Upper lobe of left lung (tissue), 6 donors: ENCODE data around the gene SPESP1. TPM values are rescaled to one million over a fixed set of nuclear protein-coding genes. Genes with fewer than 3 reads are reported as not detected.

Experiments used
- ATAC-seq, 2 donors: fragments of 200-7000 bp; cut with Tn5 transposase; one replicate each; pipeline ENCODE4 v1.9.1; 2022; ENCODE audit warnings: mild to moderate bottlenecking in 2 of 2, moderate library complexity in 2 of 2; ENCODE audit not compliant: low FRiP score in 2 of 2
- DNase-seq, 2 donors: peaks; one replicate each; pipeline ENCODE4 v3.0.0-alpha.2; 2019 to 2020
- H3K27ac ChIP-seq, 4 donors: fragments of 200-600 bp; sonication (generic); one replicate each; pipeline ENCODE4 v1.5.1; 2016 to 2019
- H3K27me3 ChIP-seq, 4 donors: fragments of 200-600 bp; sonication (generic); one replicate each; pipeline ENCODE4 v1.5.1; 2017 to 2019
- H3K36me3 ChIP-seq, 4 donors: fragments of 200-600 bp; sonication (generic); one replicate each; pipeline ENCODE4 v1.5.1; 2016 to 2019
- H3K4me1 ChIP-seq, 4 donors: fragments of 200-600 bp; sonication (generic); one replicate each; pipeline ENCODE4 v1.5.1; 2018 to 2019
- H3K4me3 ChIP-seq, 4 donors: fragments of 200-600 bp; sonication (generic); one replicate each; pipeline ENCODE4 v1.5.1; 2017 to 2019; ENCODE audit warnings: mild to moderate bottlenecking in 2 of 4, moderate library complexity in 1 of 4
- H3K9me3 ChIP-seq, 4 donors: fragments of 200-600 bp; sonication (generic); one replicate each; pipeline ENCODE4 v1.5.1; 2018 to 2019
- EP300 ChIP-seq, 4 donors: sonication (generic); formaldehyde crosslinking; IDR thresholded peaks; one replicate each; pipeline ENCODE4 v1.5.1; 2017; ENCODE audit warnings: antibody characterized with exemption in 4 of 4, control low read depth in 2 of 4
- POLR2A ChIP-seq, 4 donors: fragments of 450-650 bp; IDR thresholded peaks; one replicate each; pipeline ENCODE4 v1.5.1; 2016 to 2017; ENCODE audit warnings: antibody characterized with exemption in 4 of 4, mild to moderate bottlenecking in 2 of 4
- POLR2AphosphoS5 ChIP-seq, 2 donors: sonication (generic); formaldehyde crosslinking; IDR thresholded peaks; one replicate each; pipeline ENCODE4 v1.5.1; 2017; ENCODE audit warnings: antibody characterized with exemption in 2 of 2
- WGBS, 2 donors: methylation state at CpG; one replicate each; pipeline ENCODE4 v1.1.5; 2017 to 2018; 5-methylcytosine and 5-hydroxymethylcytosine counted together
- total RNA-seq, 6 donors: library from RNA; depleted of rRNA in 4 of 6; stranded (reverse); fragments of >200 nt in 4 of 6; gene quantifications; one replicate each; pipeline versions ENCODE4 v1.1.0 to v1.2.1, GENCODE V29; 2016 to 2021
- TF ChIP-seq, protein P1 (sequence below), 6 experiments: fragments of 450-650 bp in 4 of 6; fragments of 200-600 bp in 2 of 6; sonication (generic) in 2 of 6; IDR thresholded peaks; one replicate each; pipeline ENCODE4 v1.5.1; 2016 to 2019; ENCODE audit warnings: antibody characterized with exemption in 6 of 6
- donor health status: DM: no; HTN: no; CAD: no; lungs with moderate emphysema.
- donor health status: DM: no; HTN: yes; CAD: no; lungs with severe emphysema.

SPESP1 gene
- 1 to 10 TPM in 4 of 6 donors, under 1 TPM in 1, not detected in 1; 0.91 to 5.1 (median 2.5) TPM for total RNA-seq

DNA sequence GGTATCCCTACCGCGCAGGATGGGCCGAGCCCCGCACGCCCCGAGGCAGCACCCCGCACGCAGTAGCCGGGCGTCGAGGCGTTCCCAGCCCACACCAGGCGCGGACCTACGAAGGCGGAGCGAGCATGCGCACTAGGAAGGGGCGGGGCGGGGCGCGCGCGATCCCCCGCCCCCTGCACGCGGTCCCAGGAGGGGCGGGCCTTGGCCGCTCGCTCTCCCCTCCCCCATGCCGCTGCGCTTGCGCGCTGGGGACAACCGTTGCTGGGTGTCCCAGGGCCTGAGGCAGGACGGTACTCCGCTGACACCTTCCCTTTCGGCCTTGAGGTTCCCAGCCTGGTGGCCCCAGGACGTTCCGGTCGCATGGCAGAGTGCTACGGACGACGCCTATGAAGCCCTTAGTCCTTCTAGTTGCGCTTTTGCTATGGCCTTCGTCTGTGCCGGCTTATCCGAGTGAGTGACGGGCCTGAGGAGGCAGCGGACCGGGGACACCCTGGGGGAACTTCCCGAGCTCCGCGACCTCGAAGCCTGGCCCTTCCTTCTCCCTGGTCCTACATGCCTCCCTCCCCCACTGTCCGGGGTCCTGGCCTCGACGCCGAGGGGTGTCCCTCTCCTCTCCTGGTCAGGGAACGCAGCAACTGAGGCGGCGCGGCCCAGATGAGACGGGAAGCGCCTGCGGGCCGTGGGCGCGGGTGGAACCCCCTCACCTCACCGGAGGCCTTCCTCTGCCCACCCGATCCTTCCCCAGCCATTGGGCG lies at the start of gene SPESP1:
Gene SPESP1 (plus strand): TSS at position 258 of the 755 bp plus-strand sequence. CDS start 129 bp downstream, at position 387.
- Histone ChIP-seq H3K36me3 (no peaks in the 10 kb centered on the region), H3K9me3 (no peaks in the 10 kb centered on the region), H3K4me1 (no peaks in the 10 kb centered on the region), H3K4me3 (peak within 1 kb of the TSS in 3 of 4 donors; percentile 27 to 43 (median 32)), H3K27me3 (no peaks in the 10 kb centered on the region), H3K27ac (peak within 1 kb of the TSS in 1 of 4 donors; percentile 15)
- WGBS, 2 donors, result 81 to 83% methylated on average over 11 to 72 of the region's 72 CpGs
- DNase-seq, result peak; percentile 45 to 94
- TF ChIP-seq POLR2AphosphoS5 (IDR thresholded peaks at IDR 0.05), result peak; percentile 18 to 41
- no peak for TF ChIP-seq EP300 (IDR thresholded peaks at IDR 0.05)
- peak in 1 of 4 donors; percentile 28 for TF ChIP-seq POLR2A (IDR thresholded peaks at IDR 0.05)
- peak; percentile 89 to 92 for ATAC-seq

DNA sequence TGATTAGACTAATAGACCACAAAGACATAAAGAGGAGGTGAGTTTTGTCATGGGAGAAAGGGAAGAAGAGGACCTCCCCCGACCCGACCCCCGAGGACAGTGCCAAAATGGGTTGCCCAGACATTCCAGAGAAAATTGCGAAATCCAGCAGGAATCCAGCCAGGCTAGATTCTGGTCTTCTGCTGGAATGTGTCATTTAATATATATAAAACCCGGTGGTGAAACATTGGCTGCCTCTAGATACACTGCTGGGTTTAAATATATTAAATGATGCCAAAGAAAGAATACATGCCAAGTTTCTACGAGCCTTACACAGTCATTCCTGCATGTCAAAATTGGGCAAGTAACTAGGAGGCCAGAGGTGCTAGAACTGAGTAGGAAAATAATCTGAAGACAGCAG lies 45.3 kb upstream of the SPESP1 start:
- ATAC-seq (no peak), DNase-seq (no peak)
- H3K4me3 ChIP-seq, result no peak overlapping the region
- H3K27me3 ChIP-seq, result no peaks in the 10 kb centered on the region
- no peaks in the 10 kb centered on the region for H3K9me3 ChIP-seq
- no peaks in the 10 kb centered on the region for H3K36me3 ChIP-seq
- H3K27ac ChIP-seq, result no peak overlapping the region
- 49 to 50% methylated on average over 6 of the region's 6 CpGs for WGBS, 2 donors
- no peak for TF ChIP-seq POLR2AphosphoS5 (IDR thresholded peaks at IDR 0.05)
- TF ChIP-seq EP300 (IDR thresholded peaks at IDR 0.05), result no peak
- TF ChIP-seq POLR2A (IDR thresholded peaks at IDR 0.05), result no peak
- TF ChIP-seq, protein P1, sequence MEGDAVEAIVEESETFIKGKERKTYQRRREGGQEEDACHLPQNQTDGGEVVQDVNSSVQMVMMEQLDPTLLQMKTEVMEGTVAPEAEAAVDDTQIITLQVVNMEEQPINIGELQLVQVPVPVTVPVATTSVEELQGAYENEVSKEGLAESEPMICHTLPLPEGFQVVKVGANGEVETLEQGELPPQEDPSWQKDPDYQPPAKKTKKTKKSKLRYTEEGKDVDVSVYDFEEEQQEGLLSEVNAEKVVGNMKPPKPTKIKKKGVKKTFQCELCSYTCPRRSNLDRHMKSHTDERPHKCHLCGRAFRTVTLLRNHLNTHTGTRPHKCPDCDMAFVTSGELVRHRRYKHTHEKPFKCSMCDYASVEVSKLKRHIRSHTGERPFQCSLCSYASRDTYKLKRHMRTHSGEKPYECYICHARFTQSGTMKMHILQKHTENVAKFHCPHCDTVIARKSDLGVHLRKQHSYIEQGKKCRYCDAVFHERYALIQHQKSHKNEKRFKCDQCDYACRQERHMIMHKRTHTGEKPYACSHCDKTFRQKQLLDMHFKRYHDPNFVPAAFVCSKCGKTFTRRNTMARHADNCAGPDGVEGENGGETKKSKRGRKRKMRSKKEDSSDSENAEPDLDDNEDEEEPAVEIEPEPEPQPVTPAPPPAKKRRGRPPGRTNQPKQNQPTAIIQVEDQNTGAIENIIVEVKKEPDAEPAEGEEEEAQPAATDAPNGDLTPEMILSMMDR (IDR thresholded peaks at IDR 0.05), result no peak
- H3K4me1 ChIP-seq, result peaks cover 0 to 3% (median 0%) of the 10 kb centered on the region in 4 donors

DNA sequence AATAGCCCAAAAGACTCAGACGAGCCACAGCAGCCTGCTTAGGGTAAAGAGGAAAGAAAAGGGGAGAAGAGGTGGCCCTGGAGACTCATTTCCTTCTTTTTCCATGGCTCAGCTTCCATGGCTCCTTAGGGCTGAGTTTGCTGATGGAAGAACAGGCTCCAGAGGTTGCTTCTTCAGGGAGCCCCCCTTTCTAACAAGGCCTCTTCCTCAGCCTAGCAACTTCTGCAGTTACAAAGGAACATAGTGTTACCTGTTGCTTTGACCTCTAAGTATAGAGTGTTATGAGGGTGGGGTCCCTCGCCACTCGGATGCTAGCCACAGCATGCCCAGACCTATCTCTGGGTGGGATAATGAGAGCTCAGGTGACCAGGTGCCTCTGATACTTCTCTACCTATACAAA lies 43.2 kb upstream of the SPESP1 start:
- ATAC-seq (no peak), DNase-seq (no peak)
- Histone ChIP-seq H3K36me3 (no peaks in the 10 kb centered on the region), H3K4me1 (peaks cover 0 to 3% (median 0%) of the 10 kb centered on the region in 4 donors), H3K4me3 (no peak overlapping the region), H3K9me3 (no peaks in the 10 kb centered on the region), H3K27ac (no peak overlapping the region), H3K27me3 (no peaks in the 10 kb centered on the region)
- WGBS, 2 donors, result 88 to 97% methylated on average over 3 of the region's 3 CpGs
- TF ChIP-seq POLR2AphosphoS5 (IDR thresholded peaks at IDR 0.05) (no peak), EP300 (IDR thresholded peaks at IDR 0.05) (no peak), POLR2A (IDR thresholded peaks at IDR 0.05) (no peak)
- TF ChIP-seq, protein P1 (IDR thresholded peaks at IDR 0.05), result no peak

DNA sequence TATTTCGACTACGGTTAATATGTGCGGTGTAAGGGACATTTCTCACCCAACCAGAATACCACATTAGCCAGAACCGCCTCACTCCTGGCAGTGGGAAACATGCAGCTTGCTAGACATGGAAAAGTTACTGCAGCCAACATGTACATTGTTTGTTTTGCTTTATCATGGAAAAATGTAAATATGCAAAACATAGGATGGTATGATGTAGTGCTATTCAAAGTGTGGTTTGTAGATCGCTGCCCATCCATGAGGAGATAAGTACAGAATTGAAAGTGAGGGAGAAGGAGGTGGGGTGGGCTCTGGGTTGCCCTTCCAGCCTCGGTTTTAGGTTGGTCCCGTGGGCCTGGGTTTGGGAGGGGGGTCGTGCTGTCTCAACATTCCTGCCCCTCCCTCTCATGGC lies 42.5 kb upstream of the SPESP1 start:
- Histone ChIP-seq H3K27ac (no peak overlapping the region), H3K9me3 (no peaks in the 10 kb centered on the region), H3K4me1 (peaks cover 0 to 3% (median 0%) of the 10 kb centered on the region in 4 donors), H3K36me3 (no peaks in the 10 kb centered on the region), H3K27me3 (no peaks in the 10 kb centered on the region), H3K4me3 (no peak overlapping the region)
- TF ChIP-seq POLR2AphosphoS5 (IDR thresholded peaks at IDR 0.05) (no peak), EP300 (IDR thresholded peaks at IDR 0.05) (no peak), POLR2A (IDR thresholded peaks at IDR 0.05) (no peak)
- TF ChIP-seq, protein P1 (IDR thresholded peaks at IDR 0.05), result no peak
- DNase-seq (no peak), ATAC-seq (no peak)
- 83 to 87% methylated on average over 8 of the region's 8 CpGs for WGBS, 2 donors

DNA sequence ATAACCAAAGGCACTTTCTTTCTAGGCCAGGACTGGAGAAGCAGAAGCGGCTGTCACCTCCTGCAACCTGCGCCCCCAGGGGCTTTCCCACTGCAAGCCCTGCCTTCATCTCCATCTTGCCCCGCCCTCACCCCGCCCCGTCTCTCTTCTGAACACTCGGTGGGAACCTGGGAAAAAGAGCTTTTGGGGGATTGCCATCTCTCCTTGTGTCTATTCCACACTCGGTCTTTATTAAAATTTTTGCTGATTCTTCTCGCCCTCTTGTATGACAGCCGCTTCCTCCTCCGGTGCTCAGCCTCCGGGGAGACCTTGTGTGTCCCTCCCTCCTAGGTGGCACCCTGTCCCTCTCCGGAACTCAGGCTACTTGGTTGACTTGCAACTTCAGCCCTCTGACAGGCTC lies 41.9 kb upstream of the SPESP1 start:
- WGBS, 2 donors, result 76 to 82% methylated on average over 12 of the region's 12 CpGs
- TF ChIP-seq EP300 (IDR thresholded peaks at IDR 0.05) (no peak), POLR2A (IDR thresholded peaks at IDR 0.05) (no peak), POLR2AphosphoS5 (IDR thresholded peaks at IDR 0.05) (no peak)
- TF ChIP-seq, protein P1 (IDR thresholded peaks at IDR 0.05), result no peak
- H3K9me3 ChIP-seq, result no peaks in the 10 kb centered on the region
- no peak for ATAC-seq
- H3K36me3 ChIP-seq, result no peaks in the 10 kb centered on the region
- no peak overlapping the region for H3K4me3 ChIP-seq
- DNase-seq, result no peak
- H3K27ac ChIP-seq, result no peak overlapping the region
- H3K27me3 ChIP-seq, result no peaks in the 10 kb centered on the region
- peaks cover 0 to 3% (median 0%) of the 10 kb centered on the region in 4 donors for H3K4me1 ChIP-seq
